Neural progenitor cell (in vitro differentiated cells): ENCODE measurements around the gene C6orf89. TPM values are rescaled to one million over a fixed set of nuclear protein-coding genes. Genes with fewer than 3 reads are reported as not detected.
A peak's percentile ranks its signal among the peaks of the same experiment; 100 is the strongest.

Experiments used
- DNase-seq: peaks from one replicate; pipeline ENCODE4 v3.0.0-alpha.2; 2016; ENCODE audit warnings: low spot score
- H2AFZ ChIP-seq: fragments of 200-600 bp; sonication (generic); replicated peaks from 2 replicates; pipeline ENCODE4 v1.6.1; 2016; ENCODE audit warnings: antibody characterized with exemption
- H3F3A ChIP-seq: fragments of 200-600 bp; sonication (generic); 2 replicates; pipeline ENCODE4 v1.6.1; 2016; ENCODE audit warnings: antibody characterized with exemption, low read depth
- H3K27ac ChIP-seq: fragments of 200-600 bp; sonication (generic); 2 replicates; pipeline ENCODE4 v1.5.1; 2016; ENCODE audit warnings: mild to moderate bottlenecking
- H3K27me3 ChIP-seq: fragments of 200-600 bp; sonication (generic); 2 replicates; pipeline ENCODE4 v1.6.1; 2016; ENCODE audit warnings: mild to moderate bottlenecking, moderate library complexity
- H3K36me3 ChIP-seq: fragments of 200-600 bp; sonication (generic); 2 replicates; pipeline ENCODE4 v1.5.1; 2016
- H3K4me1 ChIP-seq: fragments of 200-600 bp; sonication (generic); 2 replicates; pipeline ENCODE4 v1.6.1; 2016; ENCODE audit warnings: mixed run types
- H3K4me2 ChIP-seq: fragments of 200-600 bp; sonication (generic); 2 replicates; pipeline ENCODE4 v1.6.1; 2016
- H3K4me3 ChIP-seq: fragments of 200-600 bp; sonication (generic); 2 replicates; pipeline ENCODE4 v1.5.1; 2016
- H3K79me2 ChIP-seq: fragments of 200-600 bp; sonication (generic); 2 replicates; pipeline ENCODE4 v1.6.1; 2016; ENCODE audit warnings: low read depth
- H3K9ac ChIP-seq: fragments of 200-600 bp; sonication (generic); 2 replicates; pipeline ENCODE4 v1.6.1; 2016
- H3K9me3 ChIP-seq: fragments of 200-600 bp; sonication (generic); 2 replicates; pipeline ENCODE4 v1.5.1; 2016; ENCODE audit warnings: low read depth
- H4K20me1 ChIP-seq: fragments of 200-600 bp; sonication (generic); 2 replicates; pipeline ENCODE4 v1.6.1; 2016; ENCODE audit warnings: low read depth
- H3K27ac Mint-ChIP-seq: 3 replicates; pipeline ENCODE4 v1.8.0; 2021; ENCODE audit warnings: mixed read lengths
- H3K27me3 Mint-ChIP-seq: 2 replicates; pipeline ENCODE4 v1.8.0; 2022; ENCODE audit warnings: low read depth, mild to moderate bottlenecking, inconsistent platforms, moderate library complexity, mixed read lengths; ENCODE audit not compliant: insufficient read depth
- H3K36me3 Mint-ChIP-seq: 3 replicates; pipeline ENCODE4 v1.8.0; 2021; ENCODE audit warnings: mixed read lengths
- H3K4me1 Mint-ChIP-seq: 3 replicates; pipeline ENCODE4 v1.8.0; 2021; ENCODE audit warnings: mixed read lengths
- H3K4me3 Mint-ChIP-seq: 3 replicates; pipeline ENCODE4 v1.8.0; 2021; ENCODE audit warnings: mild to moderate bottlenecking, moderate library complexity, mixed read lengths
- H3K9me3 Mint-ChIP-seq: 3 replicates; pipeline ENCODE4 v1.8.0; 2020; ENCODE audit warnings: mixed read lengths
- CTCF ChIP-seq: fragments of 200-600 bp; sonication (generic); IDR thresholded peaks from 2 replicates; pipeline ENCODE4 v1.5.1; 2017; ENCODE audit warnings: antibody characterized with exemption, mild to moderate bottlenecking
- EZH2 ChIP-seq: fragments of 200-600 bp; sonication (generic); IDR thresholded peaks from 2 replicates; pipeline ENCODE4 v1.6.1; 2017; ENCODE audit warnings: antibody characterized with exemption, mild to moderate bottlenecking, moderate library complexity
- EZH2phosphoT487 ChIP-seq: fragments of 200-600 bp; sonication (generic); IDR thresholded peaks from 2 replicates; pipeline ENCODE4 v1.6.1; 2017; ENCODE audit warnings: antibody characterized with exemption
- total RNA-seq: library from RNA; depleted of rRNA; stranded (reverse); fragments of >200 nt; gene quantifications from 2 replicates; pipeline ENCODE4 v1.2.3, GENCODE V29; 2015; ENCODE audit warnings: low replicate concordance

The C6orf89 gene
- total RNA-seq, 1 donor from 2014 or later, result 21.2 TPM

GRCh38 chr6:36857325-36857724, 28.4 kb upstream of the C6orf89 start:
- no peaks in the 10 kb centered on the region for H3K27me3 ChIP-seq
- H4K20me1 ChIP-seq, result peaks cover 40% of the 10 kb centered on the region
- TF ChIP-seq EZH2phosphoT487 (no peak), CTCF (no peak)
- H3K4me3 ChIP-seq, result no peak overlapping the region
- DNase-seq, result no peak
- Mint-ChIP-seq H3K9me3 (no peaks in the 10 kb centered on the region), H3K36me3 (peaks cover 32% of the 10 kb centered on the region), H3K27ac (no peak overlapping the region), H3K4me1 (peaks cover 13% of the 10 kb centered on the region), H3K27me3 (no peaks in the 10 kb centered on the region), H3K4me3 (no peak overlapping the region)
- no peak overlapping the region for H3K9ac ChIP-seq
- no peak overlapping the region for H3K27ac ChIP-seq
- H3K79me2 ChIP-seq, result peaks cover 47% of the 10 kb centered on the region
- no peak overlapping the region for H3K4me2 ChIP-seq
- no peaks in the 10 kb centered on the region for H3F3A ChIP-seq
- no peak overlapping the region for H2AFZ ChIP-seq
- H3K36me3 ChIP-seq, result peaks cover 3% of the 10 kb centered on the region
- no peaks in the 10 kb centered on the region for H3K4me1 ChIP-seq
- H3K9me3 ChIP-seq, result no peaks in the 10 kb centered on the region

- DNase-seq, result no peak
- Histone ChIP-seq H3F3A (no peaks in the 10 kb centered on the region), H3K9me3 (no peaks in the 10 kb centered on the region), H3K27ac (peak overlapping the region; percentile 50), H3K4me1 (peaks cover 3% of the 10 kb centered on the region), H4K20me1 (peaks cover 52% of the 10 kb centered on the region), H3K36me3 (peaks cover 3% of the 10 kb centered on the region), H3K4me3 (no peak overlapping the region), H3K9ac (no peak overlapping the region), H3K27me3 (no peaks in the 10 kb centered on the region), H3K79me2 (peaks cover 58% of the 10 kb centered on the region), H2AFZ (no peak overlapping the region), H3K4me2 (no peak overlapping the region)
- H3K27ac Mint-ChIP-seq, result peak overlapping the region; percentile 94
- no peaks in the 10 kb centered on the region for H3K9me3 Mint-ChIP-seq
- H3K27me3 Mint-ChIP-seq, result no peaks in the 10 kb centered on the region
- peaks cover 36% of the 10 kb centered on the region for H3K36me3 Mint-ChIP-seq
- H3K4me1 Mint-ChIP-seq, result peaks cover 13% of the 10 kb centered on the region
- TF ChIP-seq CTCF, result no peak
- TF ChIP-seq EZH2phosphoT487, result no peak
- no peak for TF ChIP-seq EZH2
- H3K4me3 Mint-ChIP-seq, result peak overlapping the region; percentile 20
Measured at GRCh38 chr6:36858407-36858981, 27.3 kb upstream of the C6orf89 start.

- Histone ChIP-seq H3K4me1 (peaks cover 16% of the 10 kb centered on the region), H3K79me2 (peaks cover 75% of the 10 kb centered on the region), H2AFZ (no peak overlapping the region), H3K36me3 (peaks cover 3% of the 10 kb centered on the region), H3K27ac (no peak overlapping the region), H3K9ac (no peak overlapping the region), H3K4me2 (no peak overlapping the region), H3K27me3 (no peaks in the 10 kb centered on the region), H3F3A (peaks cover 14% of the 10 kb centered on the region), H3K9me3 (no peaks in the 10 kb centered on the region), H4K20me1 (peaks cover 68% of the 10 kb centered on the region), H3K4me3 (no peak overlapping the region)
- H3K4me3 Mint-ChIP-seq, result no peak overlapping the region
- peaks cover 2% of the 10 kb centered on the region for H3K27me3 Mint-ChIP-seq
- no peak overlapping the region for H3K27ac Mint-ChIP-seq
- no peaks in the 10 kb centered on the region for H3K9me3 Mint-ChIP-seq
- H3K36me3 Mint-ChIP-seq, result peaks cover 41% of the 10 kb centered on the region
- no peak for TF ChIP-seq CTCF
- TF ChIP-seq EZH2phosphoT487, result no peak
- no peak for TF ChIP-seq EZH2
- DNase-seq, result no peak
- H3K4me1 Mint-ChIP-seq, result peaks cover 18% of the 10 kb centered on the region
Measured at GRCh38 chr6:36860126-36860525, 25.6 kb upstream of the C6orf89 start.
